Measurements from ENCODE around the gene MINK1. TPM values are rescaled to one million over a fixed set of nuclear protein-coding genes. Genes with fewer than 3 reads are reported as not detected.

The MINK1 gene
- total and polyA plus RNA-seq, 10 of the 15 experiments (the other 5 are each of a cell fraction or from before 2014, with no cell fraction given), result 0.08 to 55.6 (median 15.0) TPM

DNA sequence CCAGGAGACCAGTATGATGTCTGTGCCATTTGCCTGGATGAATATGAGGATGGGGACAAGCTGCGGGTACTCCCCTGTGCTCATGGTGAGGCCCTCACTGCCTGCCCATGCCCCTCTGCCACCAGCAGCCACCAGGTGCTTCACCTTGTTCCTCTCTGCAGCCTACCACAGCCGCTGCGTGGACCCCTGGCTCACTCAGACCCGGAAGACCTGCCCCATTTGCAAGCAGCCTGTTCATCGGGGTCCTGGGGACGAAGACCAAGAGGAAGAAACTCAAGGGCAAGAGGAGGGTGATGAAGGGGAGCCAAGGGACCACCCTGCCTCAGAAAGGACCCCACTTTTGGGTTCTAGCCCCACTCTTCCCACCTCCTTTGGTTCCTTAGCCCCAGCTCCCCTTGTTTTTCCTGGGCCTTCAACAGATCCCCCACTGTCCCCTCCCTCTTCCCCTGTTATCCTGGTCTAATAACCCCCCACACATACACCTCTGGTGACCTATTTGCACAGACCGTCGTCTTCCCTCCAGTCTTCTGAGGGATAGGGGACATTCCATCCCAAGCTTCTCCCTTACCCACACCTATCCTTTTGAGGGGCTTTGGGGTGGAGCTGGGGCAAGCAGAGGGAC lies 111.5 kb downstream of the MINK1 start:
- H3K36me3 ChIP-seq (ENCODE audit: control insufficient read depth in 2 of 2, insufficient read depth in 2 of 2, low read length in 1 of 2), result peaks cover 20 to 22% of the 10 kb centered on the region in 2 experiments
- intact Hi-C loops (cut with micrococcal nuclease; ENCODE audit: unreplicated experiment) (loop anchor here (5.0 kb wide), 1 partner anchor 293 kb away; no protein-coding TSS in a partner anchor), in situ Hi-C loops (cut with MboI) (no loop called here)
- H2AFZ ChIP-seq (ENCODE audit: control insufficient read depth, low read depth, low read length), result no peak overlapping the region
- H3K4me3 ChIP-seq, result peak overlapping the region; percentile 96
- ChIA-PET CTCF (interaction anchor here (0.6 kb wide), 1 partner anchor 22 kb away, joined by 3 read pairs; the partner anchor contains the start of gene SPAG7), RAD21 (ENCODE audit: unreplicated experiment) (interaction anchor here (9.8 kb wide), 1 partner anchor 21 kb away, joined by 73 read pairs; the partner anchor contains the start of gene SPAG7), SMC1A (ENCODE audit: uncharacterized antibody, unreplicated experiment) (interaction anchor here (1.4 to 7.1 kb wide), 2 partner anchors 22 to 36 kb away, joined by 6 to 50 read pairs; partner anchors contain the start of gene SPAG7), POLR2A (interaction anchor here (17.5 kb wide), 1 partner anchor 21 kb away, joined by 272 read pairs; the partner anchor contains the start of gene SPAG7)
- DNase-seq (ENCODE audit: low read depth, low spot score) (no peak), FAIRE-seq (no peak), ATAC-seq (peak; percentile 0)
- H3K4me2 ChIP-seq (ENCODE audit: control insufficient read depth, insufficient read depth), result peak overlapping the region; percentile 55
- 2% methylated on average over 8 of the region's 8 CpGs for WGBS (ENCODE audit: insufficient coverage, insufficient replicate concordance, low lambda C conversion rate, missing lambda C conversion rate)
- TSS peak; percentile 44 for BruUV-seq (replicated peaks)
- no peaks in the 10 kb centered on the region for H3K9me3 ChIP-seq (replicated peaks; ENCODE audit: control insufficient read depth, insufficient read depth, low read length)
- peaks cover 5% of the 10 kb centered on the region for H4K20me1 ChIP-seq (ENCODE audit: control insufficient read depth, insufficient read depth)
- peak overlapping the region; percentile 100 for H3K9ac ChIP-seq (ENCODE audit: control insufficient read depth, insufficient read depth, low read length)
- H3K4me1 ChIP-seq (ENCODE audit: control insufficient read depth, insufficient read depth, low read length), result peaks cover 36% of the 10 kb centered on the region
- peak overlapping the region; percentile 100 for H3K27ac ChIP-seq (ENCODE audit: control insufficient read depth, insufficient read depth)
- H3K79me2 ChIP-seq (ENCODE audit: control insufficient read depth, insufficient read depth, low read length), result peaks cover 82% of the 10 kb centered on the region
- no peaks in the 10 kb centered on the region for H3K27me3 ChIP-seq (replicated peaks in 1 of 2; ENCODE audit: control insufficient read depth in 2 of 2, insufficient read depth in 2 of 2, low read length in 1 of 2)
- TF ChIP-seq EED (IDR thresholded peaks at IDR 0.05; ENCODE audit: low read depth) (no peak), RAD21 (IDR thresholded peaks at IDR 0.05; ENCODE audit: insufficient read depth, low read depth, low read length) (no peak), ZBED1 (IDR thresholded peaks at IDR 0.05; ENCODE audit: borderline replicate concordance) (no peak), RCOR1 (conservative IDR thresholded peaks at IDR 0.05; ENCODE audit: low read depth, low read length) (0 out of 2 replicates have a peak, but pooled peaks have one; percentile 34), SIN3A (IDR thresholded peaks at IDR 0.05; ENCODE audit: low read depth, low read length) (no peak), CBFB (IDR thresholded peaks at IDR 0.05; ENCODE audit: low read depth) (no peak; the same call in 1 of the 2 replicates), NFIC (IDR thresholded peaks at IDR 0.05; ENCODE audit: low read depth, low read length) (no peak), TAF1 (IDR thresholded peaks at IDR 0.05; ENCODE audit: borderline replicate concordance, low read depth, low read length) (no peak; the same call in 1 of the 2 replicates), KDM1A (IDR thresholded peaks at IDR 0.05; ENCODE audit: borderline replicate concordance) (no peak), KLF5 (IDR thresholded peaks at IDR 0.05; ENCODE audit: partially characterized antibody) (peak; percentile 40), ZNF384 (IDR thresholded peaks at IDR 0.05; ENCODE audit: borderline replicate concordance, low read depth, low read length) (no peak), TBL1XR1 (IDR thresholded peaks at IDR 0.05; ENCODE audit: low read depth, low read length) (peak; percentile 30; the same call in 1 of the 2 replicates), POLR2AphosphoS2 (IDR thresholded peaks at IDR 0.05; ENCODE audit: low read depth, low read length) (peak; percentile 23; the same call in 1 of the 2 replicates), POU2F2 (IDR thresholded peaks at IDR 0.05; ENCODE audit: borderline replicate concordance, low read depth, low read length) (peak; percentile 88), TCF12 (IDR thresholded peaks at IDR 0.05; ENCODE audit: low read depth, low read length) (no peak), IRF4 (IDR thresholded peaks at IDR 0.05; ENCODE audit: low read depth, low read length) (no peak), PML (IDR thresholded peaks at IDR 0.05; ENCODE audit: low read length) (no peak), JUNB (IDR thresholded peaks at IDR 0.05) (no peak), ZNF622 (IDR thresholded peaks at IDR 0.05) (no peak), TCF3 (IDR thresholded peaks at IDR 0.05; ENCODE audit: borderline replicate concordance, insufficient read depth, low read depth, low read length) (0 out of 2 replicates have a peak, but pooled peaks have one; percentile 38)
- TF ChIP-seq, protein P1, sequence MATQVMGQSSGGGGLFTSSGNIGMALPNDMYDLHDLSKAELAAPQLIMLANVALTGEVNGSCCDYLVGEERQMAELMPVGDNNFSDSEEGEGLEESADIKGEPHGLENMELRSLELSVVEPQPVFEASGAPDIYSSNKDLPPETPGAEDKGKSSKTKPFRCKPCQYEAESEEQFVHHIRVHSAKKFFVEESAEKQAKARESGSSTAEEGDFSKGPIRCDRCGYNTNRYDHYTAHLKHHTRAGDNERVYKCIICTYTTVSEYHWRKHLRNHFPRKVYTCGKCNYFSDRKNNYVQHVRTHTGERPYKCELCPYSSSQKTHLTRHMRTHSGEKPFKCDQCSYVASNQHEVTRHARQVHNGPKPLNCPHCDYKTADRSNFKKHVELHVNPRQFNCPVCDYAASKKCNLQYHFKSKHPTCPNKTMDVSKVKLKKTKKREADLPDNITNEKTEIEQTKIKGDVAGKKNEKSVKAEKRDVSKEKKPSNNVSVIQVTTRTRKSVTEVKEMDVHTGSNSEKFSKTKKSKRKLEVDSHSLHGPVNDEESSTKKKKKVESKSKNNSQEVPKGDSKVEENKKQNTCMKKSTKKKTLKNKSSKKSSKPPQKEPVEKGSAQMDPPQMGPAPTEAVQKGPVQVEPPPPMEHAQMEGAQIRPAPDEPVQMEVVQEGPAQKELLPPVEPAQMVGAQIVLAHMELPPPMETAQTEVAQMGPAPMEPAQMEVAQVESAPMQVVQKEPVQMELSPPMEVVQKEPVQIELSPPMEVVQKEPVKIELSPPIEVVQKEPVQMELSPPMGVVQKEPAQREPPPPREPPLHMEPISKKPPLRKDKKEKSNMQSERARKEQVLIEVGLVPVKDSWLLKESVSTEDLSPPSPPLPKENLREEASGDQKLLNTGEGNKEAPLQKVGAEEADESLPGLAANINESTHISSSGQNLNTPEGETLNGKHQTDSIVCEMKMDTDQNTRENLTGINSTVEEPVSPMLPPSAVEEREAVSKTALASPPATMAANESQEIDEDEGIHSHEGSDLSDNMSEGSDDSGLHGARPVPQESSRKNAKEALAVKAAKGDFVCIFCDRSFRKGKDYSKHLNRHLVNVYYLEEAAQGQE (IDR thresholded peaks at IDR 0.05; ENCODE audit: low read depth, low read length), result no peak
- TF ChIP-seq, protein P2, sequence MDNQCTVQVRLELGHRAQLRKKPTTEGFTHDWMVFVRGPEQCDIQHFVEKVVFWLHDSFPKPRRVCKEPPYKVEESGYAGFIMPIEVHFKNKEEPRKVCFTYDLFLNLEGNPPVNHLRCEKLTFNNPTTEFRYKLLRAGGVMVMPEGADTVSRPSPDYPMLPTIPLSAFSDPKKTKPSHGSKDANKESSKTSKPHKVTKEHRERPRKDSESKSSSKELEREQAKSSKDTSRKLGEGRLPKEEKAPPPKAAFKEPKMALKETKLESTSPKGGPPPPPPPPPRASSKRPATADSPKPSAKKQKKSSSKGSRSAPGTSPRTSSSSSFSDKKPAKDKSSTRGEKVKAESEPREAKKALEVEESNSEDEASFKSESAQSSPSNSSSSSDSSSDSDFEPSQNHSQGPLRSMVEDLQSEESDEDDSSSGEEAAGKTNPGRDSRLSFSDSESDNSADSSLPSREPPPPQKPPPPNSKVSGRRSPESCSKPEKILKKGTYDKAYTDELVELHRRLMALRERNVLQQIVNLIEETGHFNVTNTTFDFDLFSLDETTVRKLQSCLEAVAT (IDR thresholded peaks at IDR 0.05), result no peak; the same call in 1 of the 2 replicates
